Osteoblast (primary cell): ENCODE measurements around the gene DHRS1. TPM values are rescaled to one million over a fixed set of nuclear protein-coding genes. Genes with fewer than 3 reads are reported as not detected.

Source experiments
- DNase-seq: peaks from one replicate; pipeline ENCODE4 v3.0.0; 2011; ENCODE audit warnings: low spot score, mixed read lengths; ENCODE audit not compliant: insufficient read length; ENCODE audit errors: missing footprints
- H2AFZ ChIP-seq: 2 replicates; pipeline ENCODE4 v1.6.0; 2011; ENCODE audit warnings: mild to moderate bottlenecking, low read length
- H3K27ac ChIP-seq: 2 replicates; pipeline ENCODE4 v1.5.1; 2011; ENCODE audit warnings: mild to moderate bottlenecking, low read depth, low read length, moderate library complexity
- H3K27me3 ChIP-seq: 2 replicates; pipeline ENCODE4 v1.6.0; 2012; ENCODE audit warnings: mild to moderate bottlenecking, control low read depth, inconsistent platforms, low read length, moderate library complexity; ENCODE audit not compliant: insufficient read depth
- H3K36me3 ChIP-seq: 2 replicates; pipeline ENCODE4 v1.5.1; 2011; ENCODE audit warnings: mild to moderate bottlenecking, low read length, control low read depth, moderate library complexity; ENCODE audit not compliant: insufficient read depth
- H3K4me1 ChIP-seq: 2 replicates; pipeline ENCODE4 v1.5.1; 2011; ENCODE audit warnings: mild to moderate bottlenecking, low read length, control low read depth, moderate library complexity; ENCODE audit not compliant: insufficient read depth
- H3K4me2 ChIP-seq: 2 replicates; pipeline ENCODE4 v1.6.0; 2011; ENCODE audit warnings: mild to moderate bottlenecking, low read length; ENCODE audit not compliant: insufficient read depth
- H3K4me3 ChIP-seq: fragments of 200-600 bp; sonication (generic); 3 replicates; pipeline ENCODE4 v1.5.1; 2012; ENCODE audit warnings: mild to moderate bottlenecking, low read length, inconsistent platforms; ENCODE audit not compliant: insufficient read depth
- H3K79me2 ChIP-seq: 2 replicates; pipeline ENCODE4 v1.6.0; 2012; ENCODE audit warnings: mild to moderate bottlenecking, low read length, control low read depth, inconsistent platforms; ENCODE audit not compliant: insufficient read depth
- H3K9me3 ChIP-seq: 2 replicates; pipeline ENCODE4 v1.5.1; 2011; ENCODE audit warnings: low read depth, low read length, control low read depth
- H4K20me1 ChIP-seq: 2 replicates; pipeline ENCODE4 v1.6.0; 2012; ENCODE audit warnings: mild to moderate bottlenecking, low read length, control low read depth; ENCODE audit not compliant: insufficient read depth
- CTCF ChIP-seq: IDR thresholded peaks from 2 replicates; pipeline ENCODE4 v1.5.1; 2011; ENCODE audit warnings: mild to moderate bottlenecking, low read depth, low read length, moderate library complexity; ENCODE audit errors: extremely low read depth
- total RNA-seq: library from RNA; depleted of rRNA; stranded (reverse); fragments of >200 nt; gene quantifications from 2 replicates; pipeline ENCODE4 v1.2.3, GENCODE V29; 2012

The DHRS1 gene
- total RNA-seq, 1 donor = 9.8 TPM

- no peak for DNase-seq
- Histone ChIP-seq H3K4me3 (no peak overlapping the region), H3K27ac (no peak overlapping the region), H2AFZ (no peak overlapping the region), H3K27me3 (no peaks in the 10 kb centered on the region), H4K20me1 (no peaks in the 10 kb centered on the region), H3K79me2 (no peaks in the 10 kb centered on the region), H3K4me1 (peaks cover 13% of the 10 kb centered on the region), H3K9me3 (no peaks in the 10 kb centered on the region), H3K4me2 (no peak overlapping the region), H3K36me3 (no peaks in the 10 kb centered on the region)
- no peak for TF ChIP-seq CTCF
These were observed 17.9 kb downstream of the DHRS1 start for GRCh38 chr14:24281636-24282035.

GRCh38 chr14:24280797-24281460 lies 18.7 kb downstream of the DHRS1 start:
- no peak for TF ChIP-seq CTCF
- Histone ChIP-seq H3K4me1 (peaks cover 13% of the 10 kb centered on the region), H2AFZ (no peak overlapping the region), H4K20me1 (no peaks in the 10 kb centered on the region), H3K27me3 (no peaks in the 10 kb centered on the region), H3K9me3 (no peaks in the 10 kb centered on the region), H3K4me3 (no peak overlapping the region), H3K27ac (no peak overlapping the region), H3K36me3 (no peaks in the 10 kb centered on the region), H3K4me2 (no peak overlapping the region), H3K79me2 (no peaks in the 10 kb centered on the region)
- DNase-seq = peak; percentile 89

- peak overlapping the region; percentile 51 for H2AFZ ChIP-seq
- H3K9me3 ChIP-seq = no peaks in the 10 kb centered on the region
- H3K4me1 ChIP-seq = peaks cover 13% of the 10 kb centered on the region
- H3K79me2 ChIP-seq = no peaks in the 10 kb centered on the region
- H3K36me3 ChIP-seq = no peaks in the 10 kb centered on the region
- peak; percentile 48 for TF ChIP-seq CTCF
- H3K4me2 ChIP-seq = no peak overlapping the region
- H3K4me3 ChIP-seq = no peak overlapping the region
- H3K27me3 ChIP-seq = no peaks in the 10 kb centered on the region
- peak; percentile 66 for DNase-seq
- no peak overlapping the region for H3K27ac ChIP-seq
- no peaks in the 10 kb centered on the region for H4K20me1 ChIP-seq
These were observed 20.0 kb downstream of the DHRS1 start for GRCh38 chr14:24279301-24280186.

- no peak overlapping the region for H2AFZ ChIP-seq
- no peaks in the 10 kb centered on the region for H3K27me3 ChIP-seq
- TF ChIP-seq CTCF = no peak
- no peak overlapping the region for H3K4me3 ChIP-seq
- no peak overlapping the region for H3K27ac ChIP-seq
- H3K36me3 ChIP-seq = no peaks in the 10 kb centered on the region
- DNase-seq = no peak
- H3K79me2 ChIP-seq = no peaks in the 10 kb centered on the region
- H3K4me1 ChIP-seq = peaks cover 13% of the 10 kb centered on the region
- H3K9me3 ChIP-seq = no peaks in the 10 kb centered on the region
- no peaks in the 10 kb centered on the region for H4K20me1 ChIP-seq
- H3K4me2 ChIP-seq = no peak overlapping the region
These were observed 21.2 kb downstream of the DHRS1 start for GRCh38 chr14:24278424-24278823.
